ENCODE data around the gene POLA2.

DNA sequence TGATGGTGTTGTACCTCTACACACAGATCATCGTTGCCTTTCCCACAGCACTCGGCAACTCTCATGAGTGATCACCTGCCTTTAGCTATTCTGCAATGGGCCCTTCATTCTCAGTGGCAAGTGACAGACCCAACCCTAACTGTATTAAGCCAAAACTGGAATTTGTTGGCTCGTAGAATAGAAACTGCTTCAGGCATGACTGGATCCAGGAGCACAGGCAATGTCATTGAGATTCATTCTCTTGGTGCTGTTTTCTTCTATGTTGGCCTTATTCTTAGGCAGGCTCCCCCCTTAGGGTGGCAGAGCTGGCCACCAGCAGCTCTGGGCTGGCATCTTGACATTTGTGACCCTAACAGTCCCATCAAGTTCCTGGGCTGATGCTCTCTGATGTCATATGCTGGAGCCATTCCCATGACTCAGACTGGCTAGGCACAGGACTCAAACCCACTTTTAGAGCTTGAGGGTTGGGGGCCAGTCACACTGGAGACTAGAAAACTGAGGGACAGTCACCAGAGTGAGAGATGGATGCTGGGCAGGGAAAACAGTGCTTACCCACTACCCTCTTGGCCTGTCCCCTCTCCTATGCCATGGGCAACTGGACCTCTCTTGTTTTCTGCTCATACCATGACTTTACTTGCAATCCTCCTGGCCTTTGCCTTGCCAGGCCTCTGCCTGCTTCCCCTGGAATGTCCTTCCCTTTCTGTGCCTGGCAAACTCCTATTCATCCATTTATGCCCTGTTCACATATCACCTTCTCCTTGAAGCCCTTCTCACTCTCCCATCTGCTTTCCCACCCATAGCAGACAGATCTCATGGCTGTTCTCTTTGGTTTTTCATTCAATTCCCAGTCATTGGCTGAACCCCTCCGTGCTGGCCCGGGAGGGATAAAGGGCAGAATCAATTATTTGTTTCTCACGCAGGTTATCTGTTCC lies 45.8 kb downstream of the POLA2 start:
- TF ChIP-seq, protein P1, sequence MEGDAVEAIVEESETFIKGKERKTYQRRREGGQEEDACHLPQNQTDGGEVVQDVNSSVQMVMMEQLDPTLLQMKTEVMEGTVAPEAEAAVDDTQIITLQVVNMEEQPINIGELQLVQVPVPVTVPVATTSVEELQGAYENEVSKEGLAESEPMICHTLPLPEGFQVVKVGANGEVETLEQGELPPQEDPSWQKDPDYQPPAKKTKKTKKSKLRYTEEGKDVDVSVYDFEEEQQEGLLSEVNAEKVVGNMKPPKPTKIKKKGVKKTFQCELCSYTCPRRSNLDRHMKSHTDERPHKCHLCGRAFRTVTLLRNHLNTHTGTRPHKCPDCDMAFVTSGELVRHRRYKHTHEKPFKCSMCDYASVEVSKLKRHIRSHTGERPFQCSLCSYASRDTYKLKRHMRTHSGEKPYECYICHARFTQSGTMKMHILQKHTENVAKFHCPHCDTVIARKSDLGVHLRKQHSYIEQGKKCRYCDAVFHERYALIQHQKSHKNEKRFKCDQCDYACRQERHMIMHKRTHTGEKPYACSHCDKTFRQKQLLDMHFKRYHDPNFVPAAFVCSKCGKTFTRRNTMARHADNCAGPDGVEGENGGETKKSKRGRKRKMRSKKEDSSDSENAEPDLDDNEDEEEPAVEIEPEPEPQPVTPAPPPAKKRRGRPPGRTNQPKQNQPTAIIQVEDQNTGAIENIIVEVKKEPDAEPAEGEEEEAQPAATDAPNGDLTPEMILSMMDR (IDR thresholded peaks at IDR 0.05) = no peak
- TF ChIP-seq POLR2A (IDR thresholded peaks at IDR 0.05) = no peak

Measured in Peyer's patch (tissue), 4 donors.